Hepatocyte (in vitro differentiated cells): ENCODE measurements around the gene USP22. TPM values are rescaled to one million over a fixed set of nuclear protein-coding genes. Genes with fewer than 3 reads are reported as not detected.

Experiments used
- DNase-seq: peaks from one replicate; pipeline ENCODE4 v3.0.0-alpha.2; 2016; ENCODE audit warnings: low spot score
- H2AFZ ChIP-seq: fragments of 200-600 bp; sonication (generic); 2 replicates; pipeline ENCODE4 v1.6.0; 2016; ENCODE audit warnings: antibody characterized with exemption, mild to moderate bottlenecking
- H3K27ac ChIP-seq: fragments of 200-600 bp; sonication (generic); 2 replicates; pipeline ENCODE4 v1.5.1; 2016; ENCODE audit warnings: mild to moderate bottlenecking
- H3K27me3 ChIP-seq: fragments of 200-600 bp; sonication (generic); 2 replicates; pipeline ENCODE4 v1.6.1; 2016
- H3K36me3 ChIP-seq: fragments of 200-600 bp; sonication (generic); replicated peaks from 2 replicates; pipeline ENCODE4 v1.5.1; 2016; ENCODE audit warnings: low read depth; ENCODE audit not compliant: insufficient read depth
- H3K4me1 ChIP-seq: fragments of 200-600 bp; sonication (generic); 2 replicates; pipeline ENCODE4 v1.5.1; 2016; ENCODE audit warnings: mild to moderate bottlenecking, moderate library complexity; ENCODE audit not compliant: insufficient read depth
- H3K4me2 ChIP-seq: fragments of 200-600 bp; sonication (generic); 2 replicates; pipeline ENCODE4 v1.6.0; 2016
- H3K4me3 ChIP-seq: fragments of 200-600 bp; sonication (generic); 2 replicates; pipeline ENCODE4 v1.5.1; 2016; ENCODE audit warnings: mild to moderate bottlenecking
- H3K79me2 ChIP-seq: fragments of 200-600 bp; sonication (generic); 2 replicates; pipeline ENCODE4 v1.6.0; 2017; ENCODE audit warnings: mild to moderate bottlenecking
- H3K9me2 ChIP-seq: fragments of 200-600 bp; sonication (generic); replicated peaks from 2 replicates; pipeline ENCODE4 v1.6.0; 2017; ENCODE audit warnings: mild to moderate bottlenecking; ENCODE audit not compliant: insufficient read depth
- H3K9me3 ChIP-seq: fragments of 200-600 bp; sonication (generic); 2 replicates; pipeline ENCODE4 v1.5.1; 2016; ENCODE audit warnings: low read depth, mild to moderate bottlenecking
- H4K20me1 ChIP-seq: fragments of 200-600 bp; sonication (generic); 2 replicates; pipeline ENCODE4 v1.6.0; 2016; ENCODE audit warnings: mild to moderate bottlenecking; ENCODE audit not compliant: insufficient read depth, poor library complexity, severe bottlenecking
- EZH2 ChIP-seq: fragments of 200-600 bp; sonication (generic); IDR thresholded peaks from 2 replicates; pipeline ENCODE4 v1.6.1; 2016; ENCODE audit warnings: antibody characterized with exemption, mild to moderate bottlenecking, borderline replicate concordance
- EZH2phosphoT487 ChIP-seq: fragments of 200-600 bp; sonication (generic); IDR thresholded peaks from one replicate; pipeline ENCODE4 v1.6.1; 2018; ENCODE audit warnings: antibody characterized with exemption, mild to moderate bottlenecking, low read depth, moderate library complexity; ENCODE audit not compliant: unreplicated experiment, severe bottlenecking
- WGBS: methylation state at CpG from one replicate; pipeline ENCODE4 v1.1.6; 2016; ENCODE audit warnings: low lambda C conversion rate; ENCODE audit errors: missing lambda C conversion rate; 5-methylcytosine and 5-hydroxymethylcytosine counted together
- polyA plus RNA-seq: library from polyadenylated mRNA; unstranded; fragments of >200 nt; fragmentation: Nextera tagmentation; extraction: Ambion mirVana; gene quantifications from 2 replicates; pipeline ENCODE4 v1.2.1, GENCODE V29; 2016
- total RNA-seq: library from RNA; depleted of rRNA; stranded (reverse); fragments of >200 nt; gene quantifications from 2 replicates; pipeline ENCODE4 v1.2.3, GENCODE V29; 2014
- TF ChIP-seq, protein P1 (sequence below): fragments of 200-600 bp; sonication (generic); IDR thresholded peaks from 2 replicates; pipeline ENCODE4 v1.5.1; 2016; ENCODE audit warnings: antibody characterized with exemption, mild to moderate bottlenecking; ENCODE audit not compliant: poor library complexity

Gene USP22
- total and polyA plus RNA-seq, 2 experiments from 2014 or later = 84.0 to 157 TPM

DNA sequence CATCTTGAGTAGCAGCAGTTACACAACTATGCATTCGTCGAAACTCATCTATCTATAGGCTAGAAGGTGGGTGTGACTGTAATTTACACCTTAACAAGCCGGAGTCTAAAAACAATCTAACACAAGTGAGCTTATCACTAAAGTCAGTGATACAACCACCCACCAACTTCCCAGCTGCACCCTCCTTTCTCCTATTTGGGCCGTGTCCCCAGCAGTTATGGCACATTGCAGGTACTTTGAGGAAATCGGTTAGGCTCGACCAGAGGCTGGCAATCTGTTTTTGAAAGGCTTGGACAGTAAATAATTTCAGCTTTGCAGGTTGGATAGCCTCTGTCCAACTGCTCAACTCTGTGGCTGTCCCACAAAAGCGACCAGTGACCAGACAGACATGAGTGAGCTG, 26.0 kb downstream of the USP22 start:
- H4K20me1 ChIP-seq = peaks cover 99% of the 10 kb centered on the region

DNA sequence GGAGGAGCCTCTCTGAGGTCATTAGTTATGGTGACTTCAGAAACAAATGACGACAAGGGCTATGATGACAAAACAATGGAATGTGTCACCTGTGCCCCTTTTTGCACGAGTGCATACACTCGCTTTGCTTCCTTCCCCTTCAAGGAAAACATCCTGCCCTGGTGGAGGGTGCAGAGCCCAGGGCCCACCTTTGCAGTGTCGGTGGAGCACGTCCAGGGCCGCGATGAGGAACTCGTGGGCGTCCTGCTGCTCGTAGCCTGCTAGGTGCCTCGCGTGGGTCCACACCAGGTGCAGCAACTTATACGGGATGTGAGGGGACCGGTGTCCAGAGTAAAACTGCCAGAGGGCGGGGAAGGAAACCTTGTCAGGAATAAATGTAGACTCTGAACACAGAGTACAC, 27.2 kb downstream of the USP22 start:
- no peaks in the 10 kb centered on the region for H3K4me1 ChIP-seq
- H2AFZ ChIP-seq = no peak overlapping the region
- TF ChIP-seq EZH2phosphoT487 (no peak), EZH2 (no peak)
- TF ChIP-seq, protein P1, sequence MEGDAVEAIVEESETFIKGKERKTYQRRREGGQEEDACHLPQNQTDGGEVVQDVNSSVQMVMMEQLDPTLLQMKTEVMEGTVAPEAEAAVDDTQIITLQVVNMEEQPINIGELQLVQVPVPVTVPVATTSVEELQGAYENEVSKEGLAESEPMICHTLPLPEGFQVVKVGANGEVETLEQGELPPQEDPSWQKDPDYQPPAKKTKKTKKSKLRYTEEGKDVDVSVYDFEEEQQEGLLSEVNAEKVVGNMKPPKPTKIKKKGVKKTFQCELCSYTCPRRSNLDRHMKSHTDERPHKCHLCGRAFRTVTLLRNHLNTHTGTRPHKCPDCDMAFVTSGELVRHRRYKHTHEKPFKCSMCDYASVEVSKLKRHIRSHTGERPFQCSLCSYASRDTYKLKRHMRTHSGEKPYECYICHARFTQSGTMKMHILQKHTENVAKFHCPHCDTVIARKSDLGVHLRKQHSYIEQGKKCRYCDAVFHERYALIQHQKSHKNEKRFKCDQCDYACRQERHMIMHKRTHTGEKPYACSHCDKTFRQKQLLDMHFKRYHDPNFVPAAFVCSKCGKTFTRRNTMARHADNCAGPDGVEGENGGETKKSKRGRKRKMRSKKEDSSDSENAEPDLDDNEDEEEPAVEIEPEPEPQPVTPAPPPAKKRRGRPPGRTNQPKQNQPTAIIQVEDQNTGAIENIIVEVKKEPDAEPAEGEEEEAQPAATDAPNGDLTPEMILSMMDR = no peak
- WGBS = 96% methylated on average over 15 of the region's 15 CpGs
- H3K4me3 ChIP-seq = no peak overlapping the region
- H3K9me3 ChIP-seq = no peaks in the 10 kb centered on the region
- H3K27ac ChIP-seq = no peak overlapping the region
- DNase-seq = no peak
- H3K4me2 ChIP-seq = no peak overlapping the region
- no peaks in the 10 kb centered on the region for H3K36me3 ChIP-seq
- H4K20me1 ChIP-seq = peaks cover 99% of the 10 kb centered on the region
- no peaks in the 10 kb centered on the region for H3K27me3 ChIP-seq
- peaks cover 98% of the 10 kb centered on the region for H3K79me2 ChIP-seq
- H3K9me2 ChIP-seq = no peaks in the 10 kb centered on the region

More for the DNA sequence above, 26.0 kb downstream of the USP22 start:
- H3K27me3 ChIP-seq = no peaks in the 10 kb centered on the region
- H3K36me3 ChIP-seq = no peaks in the 10 kb centered on the region
- no peaks in the 10 kb centered on the region for H3K4me1 ChIP-seq
- no peak overlapping the region for H3K4me2 ChIP-seq
- no peak overlapping the region for H3K27ac ChIP-seq
- H3K4me3 ChIP-seq = no peak overlapping the region
- H3K9me3 ChIP-seq = no peaks in the 10 kb centered on the region
- no peak for DNase-seq
- no peak for TF ChIP-seq EZH2phosphoT487
- TF ChIP-seq, protein P1 = no peak
- TF ChIP-seq EZH2 = no peak
- H3K79me2 ChIP-seq = peaks cover 98% of the 10 kb centered on the region
- H3K9me2 ChIP-seq = no peaks in the 10 kb centered on the region
- WGBS = 92% methylated on average over 7 of the region's 7 CpGs
- no peak overlapping the region for H2AFZ ChIP-seq

DNA sequence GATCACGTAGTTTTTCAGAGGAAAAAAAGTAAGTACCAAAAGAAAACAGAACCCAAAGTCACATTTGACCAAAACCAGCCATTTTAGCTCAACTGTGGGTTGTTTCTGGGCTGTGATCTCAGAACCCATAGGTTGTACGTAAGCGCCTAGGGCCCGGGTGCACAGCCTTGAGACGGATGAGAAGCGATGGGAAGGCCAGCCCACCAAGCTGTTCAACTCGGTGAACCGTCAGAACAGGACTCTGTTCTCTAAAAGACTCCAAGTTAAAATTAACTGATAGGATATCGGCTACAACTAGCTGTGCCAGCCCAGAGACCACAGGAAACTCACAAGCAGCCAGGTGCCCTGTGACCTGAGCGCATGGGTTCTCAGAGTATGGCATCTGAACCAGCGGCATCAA, 28.3 kb downstream of the USP22 start:
- WGBS = 96% methylated on average over 11 of the region's 11 CpGs
- Histone ChIP-seq H3K27me3 (no peaks in the 10 kb centered on the region), H3K9me2 (no peaks in the 10 kb centered on the region), H3K4me1 (no peaks in the 10 kb centered on the region), H3K79me2 (peaks cover 98% of the 10 kb centered on the region), H3K27ac (no peak overlapping the region), H3K9me3 (no peaks in the 10 kb centered on the region), H3K4me3 (no peak overlapping the region), H4K20me1 (peaks cover 99% of the 10 kb centered on the region), H2AFZ (no peak overlapping the region), H3K4me2 (no peak overlapping the region), H3K36me3 (no peaks in the 10 kb centered on the region)
- TF ChIP-seq, protein P1 = no peak
- TF ChIP-seq EZH2 (no peak), EZH2phosphoT487 (no peak)
- DNase-seq = no peak

DNA sequence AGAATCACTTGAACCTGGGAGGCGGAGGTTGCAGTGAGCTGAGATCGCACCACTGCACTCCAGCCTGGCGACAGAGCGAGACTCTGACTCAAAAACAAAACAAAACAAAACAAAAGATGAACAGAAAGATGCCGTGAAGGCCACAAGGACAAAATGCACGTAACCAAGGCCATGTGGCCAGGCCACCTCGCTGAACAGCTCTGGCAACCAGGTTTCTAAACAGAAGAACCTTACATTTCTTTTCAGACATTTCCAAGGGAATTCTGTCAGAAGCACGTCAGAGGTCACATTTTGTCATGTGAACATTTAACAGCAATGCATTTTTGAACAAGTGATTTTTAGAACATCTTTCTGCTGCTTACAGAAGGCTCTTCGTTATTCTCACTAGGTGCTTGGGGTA, 28.8 kb downstream of the USP22 start:
- H3K27ac ChIP-seq = no peak overlapping the region
- WGBS = 95% methylated on average over 9 of the region's 9 CpGs
- no peaks in the 10 kb centered on the region for H3K4me1 ChIP-seq
- H3K27me3 ChIP-seq = no peaks in the 10 kb centered on the region
- H3K4me2 ChIP-seq = no peak overlapping the region
- H3K9me2 ChIP-seq = no peaks in the 10 kb centered on the region
- H3K79me2 ChIP-seq = peaks cover 98% of the 10 kb centered on the region
- no peak overlapping the region for H2AFZ ChIP-seq
- H3K4me3 ChIP-seq = no peak overlapping the region
- TF ChIP-seq, protein P1 = no peak
- TF ChIP-seq EZH2phosphoT487 (no peak), EZH2 (no peak)
- H3K36me3 ChIP-seq = no peaks in the 10 kb centered on the region
- H3K9me3 ChIP-seq = no peaks in the 10 kb centered on the region
- peaks cover 98% of the 10 kb centered on the region for H4K20me1 ChIP-seq
- DNase-seq = no peak
